GM12878 (cell line): ENCODE measurements around the gene ATL2. TPM values are rescaled to one million over a fixed set of nuclear protein-coding genes. Genes with fewer than 3 reads are reported as not detected.

Source experiments
- ATAC-seq: fragments of 200-7000 bp; cut with Tn5 transposase; 3 replicates; pipeline ENCODE4 v1.9.1; 2020; ENCODE audit warnings: mild to moderate bottlenecking, moderate library complexity
- BruUV-seq: library from RNA; stranded (reverse); fragments of 400-500 nt; replicated peaks from 2 replicates; lab custom pipeline; 2021; lab: Mats Ljungman, UMichigan
- CTCF ChIA-PET: fragments of 300-600 bp; sonication (Branson Sonifier 250); formaldehyde crosslinking; extraction: SDS; loops from one replicate; lab custom pipeline; 2021; ENCODE audit warnings: inconsistent platforms; lab: Yijun Ruan, JAX
- POLR2A ChIA-PET: fragments of 350-600 bp; formaldehyde crosslinking; extraction: SDS; loops from one replicate; lab custom pipeline; 2021; ENCODE audit warnings: inconsistent platforms; lab: Charles Lee
- RAD21 ChIA-PET: fragments of 300-600 bp; sonication (Branson Sonifier 250); formaldehyde crosslinking; loops from one replicate; lab custom pipeline; 2023; ENCODE audit warnings: antibody characterized with exemption; ENCODE audit not compliant: unreplicated experiment; lab: Charles Lee
- SMC1A ChIA-PET: fragments of 300-600 bp; sonication (Branson Sonifier 250); formaldehyde crosslinking; loops from one replicate; lab custom pipeline; 2023; ENCODE audit not compliant: unreplicated experiment, uncharacterized antibody; lab: Charles Lee
- DNase-seq: peaks from one replicate; pipeline ENCODE4 v3.0.0-alpha.2; 2011; ENCODE audit warnings: low read depth, low spot score
- FAIRE-seq: peaks from 3 replicates; lab custom pipeline; 2011; peaks lifted over from hg19 to GRCh38; lab: Jason Lieb, UNC
- H2AFZ ChIP-seq: 2 replicates; pipeline ENCODE4 v1.6.0; 2011; ENCODE audit warnings: low read depth, low read length, control low read depth; ENCODE audit not compliant: control insufficient read depth
- H3K27ac ChIP-seq: 2 replicates; pipeline ENCODE4 v1.5.1; 2011; ENCODE audit warnings: control low read depth; ENCODE audit not compliant: control insufficient read depth, insufficient read depth
- H3K27me3 ChIP-seq, 2 experiments: replicated peaks in 1 of 2; 2 replicates each; pipeline versions ENCODE4 v1.6.0 to v1.6.1; 2011; ENCODE audit warnings: low read length in 1 of 2; ENCODE audit not compliant: control insufficient read depth in 2 of 2, insufficient read depth in 2 of 2
- H3K36me3 ChIP-seq, 2 experiments: 2 replicates each; pipeline ENCODE4 v1.5.1; 2011; ENCODE audit warnings: low read length in 1 of 2; ENCODE audit not compliant: control insufficient read depth in 2 of 2, insufficient read depth in 2 of 2
- H3K4me1 ChIP-seq: 2 replicates; pipeline ENCODE4 v1.6.1; 2011; ENCODE audit warnings: mild to moderate bottlenecking, low read length, moderate library complexity, mixed read lengths; ENCODE audit not compliant: control insufficient read depth, insufficient read depth
- H3K4me2 ChIP-seq: 2 replicates; pipeline ENCODE4 v1.6.0; 2011; ENCODE audit warnings: control low read depth; ENCODE audit not compliant: control insufficient read depth, insufficient read depth
- H3K4me3 ChIP-seq: fragments of 200-600 bp; sonication (generic); 2 replicates; pipeline ENCODE4 v1.5.1; 2016
- H3K79me2 ChIP-seq: 2 replicates; pipeline ENCODE4 v1.6.0; 2011; ENCODE audit warnings: low read length; ENCODE audit not compliant: control insufficient read depth, insufficient read depth
- H3K9ac ChIP-seq: 2 replicates; pipeline ENCODE4 v1.8.0; 2011; ENCODE audit warnings: low read length, control low read depth, mixed read lengths; ENCODE audit not compliant: control insufficient read depth, insufficient read depth
- H3K9me3 ChIP-seq: replicated peaks from 3 replicates; pipeline ENCODE4 v1.5.1; 2011; ENCODE audit warnings: mild to moderate bottlenecking, low read length; ENCODE audit not compliant: control insufficient read depth, insufficient read depth
- H4K20me1 ChIP-seq: 2 replicates; pipeline ENCODE4 v1.6.0; 2011; ENCODE audit not compliant: control insufficient read depth, insufficient read depth
- ATF3 ChIP-seq: IDR thresholded peaks from 2 replicates; pipeline ENCODE4 v1.6.1; 2011; ENCODE audit warnings: low read depth, mild to moderate bottlenecking, low read length, moderate library complexity, borderline replicate concordance; ENCODE audit errors: extremely low read depth
- CUX1 ChIP-seq: IDR thresholded peaks from 2 replicates; pipeline ENCODE4 v1.6.1; 2012; ENCODE audit warnings: improper control_type of control experiment, low read depth, low read length; ENCODE audit not compliant: insufficient replicate concordance
- MTA2 ChIP-seq: fragments of 450-650 bp; IDR thresholded peaks from 2 replicates; pipeline ENCODE4 v1.6.1; 2016; ENCODE audit warnings: low read depth, mild to moderate bottlenecking, moderate library complexity
- MYB ChIP-seq: fragments of 150-350 bp; IDR thresholded peaks from 2 replicates; pipeline ENCODE4 v1.6.1; 2014; ENCODE audit warnings: mild to moderate bottlenecking, low read depth, low read length, borderline replicate concordance
- NFYB ChIP-seq: IDR thresholded peaks from 2 replicates; pipeline ENCODE4 v1.6.1; 2011; ENCODE audit warnings: low read depth, mild to moderate bottlenecking, low read length, improper control_type of control experiment, moderate library complexity; ENCODE audit not compliant: insufficient read depth
- NR2F1 ChIP-seq: fragments of 450-650 bp; conservative IDR thresholded peaks from 2 replicates; pipeline ENCODE4 v1.6.1; 2017; ENCODE audit warnings: mild to moderate bottlenecking
- PRDM15 ChIP-seq: fragments of 450-650 bp; formaldehyde crosslinking; IDR thresholded peaks from 2 replicates; pipeline ENCODE4 v1.4.0; 2020; ENCODE audit warnings: mild to moderate bottlenecking, moderate library complexity
- SMC3 ChIP-seq: IDR thresholded peaks from 2 replicates; pipeline ENCODE4 v1.6.1; 2011; ENCODE audit warnings: low read length, improper control_type of control experiment, borderline replicate concordance
- SPI1 ChIP-seq: IDR thresholded peaks from 2 replicates; pipeline ENCODE4 v1.6.1; 2011; ENCODE audit warnings: low read depth, mild to moderate bottlenecking, low read length, moderate library complexity, borderline replicate concordance; ENCODE audit not compliant: insufficient read depth
- SREBF1 ChIP-seq: IDR thresholded peaks from 2 replicates; pipeline ENCODE4 v1.6.1; 2012; ENCODE audit warnings: mild to moderate bottlenecking, low read length
- USF2 ChIP-seq: IDR thresholded peaks from 2 replicates; pipeline ENCODE4 v1.6.1; 2011; ENCODE audit warnings: low read depth, low read length, improper control_type of control experiment, borderline replicate concordance
- ZNF207 ChIP-seq: fragments of 450-650 bp; IDR thresholded peaks from 2 replicates; pipeline ENCODE4 v1.6.1; 2014; ENCODE audit warnings: antibody characterized with exemption, mild to moderate bottlenecking, borderline replicate concordance
- WGBS: methylation state at CpG from one replicate; pipeline ENCODE4 v1.1.6; 2016; ENCODE audit warnings: low lambda C conversion rate; ENCODE audit not compliant: insufficient replicate concordance, insufficient coverage; ENCODE audit errors: missing lambda C conversion rate; 5-methylcytosine and 5-hydroxymethylcytosine counted together
- in situ Hi-C: fragments of 300-500 bp; cut with MboI; formaldehyde crosslinking; loops from 9 replicates; pipeline ENCODE4 v1.14.3; 2018; ENCODE audit warnings: mixed read lengths
- intact Hi-C: fragments of 100-400 bp; cut with micrococcal nuclease; formaldehyde crosslinking; loops from one replicate; pipeline ENCODE4 v1.14.2; 2022; ENCODE audit not compliant: unreplicated experiment
- polyA plus RNA-seq, 11 experiments: library from polyadenylated mRNA; depleted of rRNA in 4 of 11; unstranded in 6 of 11; stranded (reverse) in 5 of 11; fragments of >200 nt; fragmentation: Nextera tagmentation in 4 of 11; fragmentation: Illumina TruSeq in 1 of 11; extraction: Ambion mirVana in 4 of 11; extraction: Trizol in 1 of 11; gene quantifications; 1 replicate in 1 of 11; 2 replicates in 10 of 11; pipeline versions ENCODE4 v1.2.1 to v1.2.3, GENCODE V29; 2011 to 2016; ENCODE audit warnings: inconsistent platforms in 2 of 11, missing spikeins in 2 of 11, low read depth in 1 of 11
- total RNA-seq, 4 experiments: library from RNA; depleted of rRNA in 3 of 4; stranded (reverse); fragments of >200 nt in 3 of 4; fragmentation: Illumina TruSeq in 1 of 4; extraction: Trizol in 1 of 4; gene quantifications; 2 replicates each; pipeline versions ENCODE4 v1.2.1 to v1.2.3, GENCODE V29; 2013 to 2021

ATL2 gene
- total and polyA plus RNA-seq, 10 of the 15 experiments (the other 5 are each of a cell fraction or from before 2014, with no cell fraction given) = 8.6 to 51.5 (median 41.8) TPM

GRCh38 chr2:38259311-38259710 is 117.8 kb downstream of the ATL2 start:
- DNase-seq (no peak), ATAC-seq (no peak), FAIRE-seq (no peak)
- SMC1A ChIA-PET = interaction anchor here (0.7 to 3.2 kb wide), 6 partner anchors 14 to 144 kb away, joined by 3 to 17 read pairs (median 3); no protein-coding TSS in a partner anchor
- intact Hi-C loops (no loop called here), in situ Hi-C loops (no loop called here)
- Histone ChIP-seq H3K27ac (no peak overlapping the region), H3K4me3 (no peak overlapping the region), H3K27me3 (no peaks in the 10 kb centered on the region), H3K4me1 (peaks cover 23% of the 10 kb centered on the region), H3K4me2 (no peak overlapping the region), H3K9ac (no peak overlapping the region), H3K36me3 (no peaks in the 10 kb centered on the region), H4K20me1 (no peaks in the 10 kb centered on the region), H2AFZ (no peak overlapping the region), H3K79me2 (no peaks in the 10 kb centered on the region), H3K9me3 (no peaks in the 10 kb centered on the region; the same call in 2 of the 3 replicates)
- no peak for TF ChIP-seq ATF3
- no peak for TF ChIP-seq MYB
- no peak for TF ChIP-seq NR2F1
- no peak for TF ChIP-seq MTA2
- no peak for TF ChIP-seq SMC3
- TF ChIP-seq SPI1 = no peak
- no peak for TF ChIP-seq SREBF1
- no peak for TF ChIP-seq USF2
- no peak for TF ChIP-seq ZNF207
- no peak for TF ChIP-seq PRDM15 (CRISPR knock-in tag)
- no peak for TF ChIP-seq CUX1
- TF ChIP-seq NFYB = no peak
- no TSS peak for BruUV-seq
- 72% methylated on average over 2 of the region's 2 CpGs for WGBS
- CTCF ChIA-PET = interaction anchor here (0.6 to 1.6 kb wide), 6 partner anchors 9 to 144 kb away, joined by 3 to 6 read pairs (median 3); no protein-coding TSS in a partner anchor
- RAD21 ChIA-PET = interaction anchor here (1.1 to 1.7 kb wide), 4 partner anchors 14 to 273 kb away, joined by 3 to 8 read pairs (median 4); no protein-coding TSS in a partner anchor
- POLR2A ChIA-PET = no interaction called here
